Esophagus (tissue), 2 donors: ENCODE measurements around the gene XPNPEP2. TPM values are rescaled to one million over a fixed set of nuclear protein-coding genes. Genes with fewer than 3 reads are reported as not detected.

Experiments
- H3K27ac ChIP-seq, 2 donors: one replicate each; pipeline ENCODE4 v1.5.1; 2013; ENCODE audit warnings: low read depth in 2 of 2, mild to moderate bottlenecking in 2 of 2, inconsistent platforms in 1 of 2, low read length in 1 of 2, moderate library complexity in 1 of 2
- H3K27me3 ChIP-seq, 2 donors: one replicate each; pipeline ENCODE4 v1.6.1; 2013; ENCODE audit warnings: low read length in 2 of 2, control low read depth in 1 of 2, mild to moderate bottlenecking in 1 of 2; ENCODE audit not compliant: insufficient read depth in 2 of 2, control insufficient read depth in 1 of 2
- H3K36me3 ChIP-seq, 2 donors: one replicate each; pipeline ENCODE4 v1.6.1; 2013; ENCODE audit warnings: low read length in 1 of 2; ENCODE audit not compliant: control insufficient read depth in 2 of 2, insufficient read depth in 2 of 2
- H3K4me1 ChIP-seq, 2 donors: one replicate each; pipeline ENCODE4 v1.6.1; 2013; ENCODE audit warnings: low read length in 1 of 2; ENCODE audit not compliant: control insufficient read depth in 2 of 2, insufficient read depth in 2 of 2
- H3K4me3 ChIP-seq, 2 donors: one replicate each; pipeline ENCODE4 v1.5.1; 2013; ENCODE audit warnings: low read length in 2 of 2, mild to moderate bottlenecking in 2 of 2, low read depth in 1 of 2, moderate library complexity in 1 of 2
- H3K9me3 ChIP-seq, 2 donors: one replicate each; pipeline ENCODE4 v1.6.1; 2013; ENCODE audit warnings: mild to moderate bottlenecking in 2 of 2, low read depth in 1 of 2, low read length in 1 of 2, moderate library complexity in 1 of 2; ENCODE audit not compliant: control insufficient read depth in 2 of 2, insufficient read depth in 1 of 2
- WGBS, 2 donors: extraction: QIAGEN DNeasy Blood & Tissue Kit; methylation state at CpG; one replicate each; pipeline ENCODE4 v1.1.7; 2013; 5-methylcytosine and 5-hydroxymethylcytosine counted together
- polyA plus RNA-seq, 2 donors: library from polyadenylated mRNA; stranded (reverse); fragments of 200-250 nt; gene quantifications; one replicate each; pipeline ENCODE4 v1.2.3, GENCODE V29; 2013
- donor health status: healthy with polysubstance abuse.
- donor health status: Bipolar disorder and iron deficiency.

The XPNPEP2 gene
- polyA plus RNA-seq, 2 donors, result 0.14 to 0.35 TPM

- 81 to 86% methylated on average over 5 of the region's 5 CpGs for WGBS, 2 donors
- Histone ChIP-seq H3K36me3 (no peaks in the 10 kb centered on the region), H3K9me3 (no peaks in the 10 kb centered on the region), H3K27me3 (peaks cover 0 to 6% of the 10 kb centered on the region in 2 donors), H3K27ac (no peak overlapping the region), H3K4me1 (peaks cover 0 to 2% of the 10 kb centered on the region in 2 donors), H3K4me3 (no peak overlapping the region)
Observed at GRCh38 chrX:129718676-129719075, 20.1 kb upstream of the XPNPEP2 start.

DNA sequence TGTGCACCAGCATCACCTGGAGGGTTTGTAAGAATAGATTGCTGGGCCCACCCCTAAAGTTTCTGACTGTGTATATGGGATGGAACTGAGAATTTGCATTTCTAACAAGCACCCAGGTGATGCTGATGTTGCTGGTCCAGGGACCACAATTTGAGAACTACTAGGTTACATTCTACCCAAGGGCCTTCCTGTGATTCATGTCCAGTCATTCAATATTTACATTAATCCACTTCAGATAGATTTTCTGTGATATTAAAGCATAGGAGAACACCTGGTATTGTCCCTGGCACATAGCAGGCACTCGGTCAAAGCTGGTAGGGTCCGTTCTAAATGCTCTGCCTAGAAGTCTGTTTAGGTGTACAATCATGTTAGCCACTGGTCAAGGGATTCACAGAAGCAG is 19.5 kb upstream of the XPNPEP2 start:
- no peaks in the 10 kb centered on the region for H3K36me3 ChIP-seq
- WGBS, 2 donors, result 79 to 91% methylated on average over 2 of the region's 2 CpGs
- H3K4me3 ChIP-seq, result no peak overlapping the region
- H3K9me3 ChIP-seq, result no peaks in the 10 kb centered on the region
- peaks cover 0 to 2% of the 10 kb centered on the region in 2 donors for H3K4me1 ChIP-seq
- H3K27ac ChIP-seq, result no peak overlapping the region
- H3K27me3 ChIP-seq, result peaks cover 0 to 6% of the 10 kb centered on the region in 2 donors

- Histone ChIP-seq H3K4me3 (no peak overlapping the region), H3K27ac (no peak overlapping the region), H3K9me3 (no peaks in the 10 kb centered on the region), H3K27me3 (peaks cover 0 to 6% of the 10 kb centered on the region in 2 donors), H3K4me1 (peaks cover 0 to 2% of the 10 kb centered on the region in 2 donors), H3K36me3 (no peaks in the 10 kb centered on the region)
- 63 to 72% methylated on average over 11 of the region's 11 CpGs for WGBS, 2 donors
Observed at GRCh38 chrX:129719931-129720530, 18.7 kb upstream of the XPNPEP2 start.

- H3K27ac ChIP-seq, result no peak overlapping the region
- no peaks in the 10 kb centered on the region for H3K9me3 ChIP-seq
- no peak overlapping the region for H3K4me3 ChIP-seq
- H3K27me3 ChIP-seq, result peaks cover 0 to 6% of the 10 kb centered on the region in 2 donors
- H3K36me3 ChIP-seq, result no peaks in the 10 kb centered on the region
- H3K4me1 ChIP-seq, result peaks cover 0 to 2% of the 10 kb centered on the region in 2 donors
- WGBS, 2 donors, result 96% methylated on average over 6 of the region's 6 CpGs
Observed at GRCh38 chrX:129720741-129721140, 18.0 kb upstream of the XPNPEP2 start.

DNA sequence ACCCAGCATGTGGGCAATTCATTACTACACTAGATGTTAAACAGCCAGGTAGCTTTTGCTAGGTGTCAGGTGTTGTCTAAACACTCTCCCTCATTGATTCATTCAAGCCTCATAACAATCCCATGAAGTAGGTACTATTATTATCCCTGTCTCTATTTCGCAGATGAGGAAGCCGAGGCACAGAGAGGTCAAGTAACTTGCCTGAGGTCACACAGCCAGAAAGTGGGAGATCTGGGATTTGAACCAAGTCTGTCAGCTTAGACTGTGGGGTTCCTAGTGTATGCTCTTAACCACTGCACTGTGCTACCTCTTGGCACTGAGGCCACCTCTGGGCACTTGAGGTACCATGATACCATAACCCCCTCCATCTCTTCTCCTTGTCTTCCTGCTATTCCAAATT is 17.4 kb upstream of the XPNPEP2 start:
- Histone ChIP-seq H3K9me3 (no peaks in the 10 kb centered on the region), H3K27me3 (peaks cover 0 to 2% of the 10 kb centered on the region in 2 donors), H3K36me3 (no peaks in the 10 kb centered on the region), H3K4me1 (peaks cover 0 to 2% of the 10 kb centered on the region in 2 donors), H3K27ac (no peak overlapping the region), H3K4me3 (no peak overlapping the region)
- 83 to 89% methylated on average over 2 of the region's 2 CpGs for WGBS, 2 donors

DNA sequence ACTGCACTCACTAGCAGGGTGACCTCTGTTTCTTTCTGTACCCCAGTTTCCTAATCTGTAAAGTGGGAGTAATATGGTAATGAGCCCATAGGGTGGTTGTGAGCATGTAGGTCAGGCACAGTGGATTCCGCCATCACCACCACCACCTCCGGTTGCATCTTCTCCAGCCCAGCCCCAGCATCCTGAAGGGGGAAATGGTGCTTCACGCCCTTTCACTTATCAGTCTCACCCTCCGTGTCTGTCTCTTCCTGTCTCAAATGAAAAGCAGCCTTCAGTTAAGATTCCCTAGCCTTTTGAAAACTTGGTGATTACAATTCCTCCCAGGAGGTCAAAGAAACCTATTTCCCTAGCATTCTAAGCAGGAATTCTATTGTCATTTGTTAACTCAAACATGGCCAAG is 16.9 kb upstream of the XPNPEP2 start:
- Histone ChIP-seq H3K27ac (no peak overlapping the region), H3K36me3 (no peaks in the 10 kb centered on the region), H3K9me3 (no peaks in the 10 kb centered on the region), H3K4me1 (peaks cover 0 to 2% of the 10 kb centered on the region in 2 donors), H3K4me3 (no peak overlapping the region), H3K27me3 (peaks cover 0 to 2% of the 10 kb centered on the region in 2 donors)
- 56 to 57% methylated on average over 4 of the region's 4 CpGs for WGBS, 2 donors

DNA sequence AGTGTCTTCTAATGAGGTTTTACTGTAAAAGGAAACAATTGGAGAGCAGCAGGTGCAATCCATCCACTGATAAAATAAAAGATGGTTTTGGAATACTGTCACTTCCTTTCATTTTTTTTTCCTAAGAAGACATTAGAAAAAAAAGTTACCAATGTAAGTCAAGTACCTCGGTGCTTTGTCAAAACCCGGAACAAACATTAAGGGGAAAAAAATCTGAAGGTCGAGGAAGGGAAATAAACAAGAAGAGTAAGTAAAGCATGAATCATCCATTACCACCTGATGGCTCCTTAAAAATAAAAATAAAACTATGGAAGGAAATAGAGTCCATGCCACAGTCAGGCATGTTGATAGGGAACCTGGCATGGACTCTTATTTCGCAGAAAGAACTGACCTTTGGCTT is 15.3 kb upstream of the XPNPEP2 start:
- Histone ChIP-seq H3K4me3 (no peak overlapping the region), H3K9me3 (no peaks in the 10 kb centered on the region), H3K27ac (no peak overlapping the region), H3K4me1 (no peaks in the 10 kb centered on the region), H3K36me3 (no peaks in the 10 kb centered on the region), H3K27me3 (peaks cover 0 to 2% of the 10 kb centered on the region in 2 donors)
- WGBS, 2 donors, result 69 to 75% methylated on average over 4 of the region's 4 CpGs

DNA sequence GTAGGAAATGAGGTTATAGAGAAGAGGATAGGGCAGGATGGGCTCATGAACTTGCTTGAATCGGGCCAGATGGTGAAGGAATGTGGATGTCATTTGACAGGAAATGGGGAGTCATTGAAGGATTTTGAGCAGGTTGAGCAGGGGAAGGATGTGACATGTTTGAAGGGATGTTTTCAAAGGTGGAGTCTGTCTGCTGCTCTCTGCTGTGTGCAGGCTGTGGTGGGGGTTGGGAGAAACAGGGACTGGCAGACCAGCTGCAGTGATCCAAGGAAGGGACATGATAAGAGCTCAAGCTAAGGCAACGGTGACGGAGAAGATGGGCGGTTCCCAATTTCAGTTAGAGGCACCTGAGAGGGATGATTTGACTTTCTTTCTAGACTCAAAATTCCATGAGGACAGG is 14.0 kb upstream of the XPNPEP2 start:
- Histone ChIP-seq H3K4me3 (no peak overlapping the region), H3K36me3 (no peaks in the 10 kb centered on the region), H3K27me3 (peaks cover 0 to 2% of the 10 kb centered on the region in 2 donors), H3K4me1 (no peaks in the 10 kb centered on the region), H3K27ac (no peak overlapping the region), H3K9me3 (no peaks in the 10 kb centered on the region)
- WGBS, 2 donors, result 74 to 87% methylated on average over 4 of the region's 4 CpGs

DNA sequence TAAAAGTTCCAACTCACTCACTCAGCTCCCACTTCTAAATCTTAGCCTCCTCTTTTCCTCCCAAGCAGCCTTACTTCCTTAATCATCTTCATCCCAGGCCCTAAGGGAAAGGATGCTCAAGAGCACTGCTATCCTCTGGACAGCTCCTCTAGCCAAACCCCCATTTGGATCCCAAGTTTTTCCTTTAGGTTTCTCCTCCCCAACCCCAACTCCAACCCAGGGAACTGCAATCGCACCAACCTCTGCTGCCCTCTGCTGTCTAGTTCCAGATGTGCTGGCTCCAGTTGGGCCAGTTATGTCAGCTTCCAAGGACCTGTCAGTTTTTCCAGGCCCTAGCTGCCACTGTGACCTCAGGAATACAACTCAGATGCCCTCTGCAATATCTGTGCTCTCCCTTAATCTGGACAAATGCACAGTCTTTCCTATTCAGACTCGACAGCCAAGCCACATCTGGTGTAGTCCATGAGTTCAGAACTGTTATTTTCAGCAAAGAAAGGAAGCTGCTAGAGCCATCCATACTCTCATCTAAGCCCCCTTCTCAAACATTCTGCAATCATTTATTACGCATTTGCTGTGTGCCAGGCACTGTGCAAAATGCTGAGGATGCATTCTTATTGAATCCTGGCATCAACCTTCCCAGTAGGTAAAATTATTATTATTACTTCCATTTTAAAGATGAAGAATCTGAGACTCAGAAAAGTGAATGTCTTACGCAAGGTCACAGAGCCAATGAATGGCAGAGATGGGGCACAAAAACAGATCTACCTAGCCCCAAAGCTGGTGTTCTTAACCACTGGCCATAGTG is 12.3 kb upstream of the XPNPEP2 start:
- no peaks in the 10 kb centered on the region for H3K27me3 ChIP-seq
- H3K4me1 ChIP-seq, result no peaks in the 10 kb centered on the region
- H3K9me3 ChIP-seq, result no peaks in the 10 kb centered on the region
- H3K4me3 ChIP-seq, result no peak overlapping the region
- no peaks in the 10 kb centered on the region for H3K36me3 ChIP-seq
- 38 to 49% methylated on average over 4 of the region's 4 CpGs for WGBS, 2 donors
- H3K27ac ChIP-seq, result no peak overlapping the region

- H3K27me3 ChIP-seq, result no peaks in the 10 kb centered on the region
- 89 to 95% methylated on average over 4 of the region's 4 CpGs for WGBS, 2 donors
- no peak overlapping the region for H3K27ac ChIP-seq
- no peak overlapping the region for H3K4me3 ChIP-seq
- no peaks in the 10 kb centered on the region for H3K9me3 ChIP-seq
- no peaks in the 10 kb centered on the region for H3K36me3 ChIP-seq
- no peaks in the 10 kb centered on the region for H3K4me1 ChIP-seq
Observed at GRCh38 chrX:129728061-129728460, 10.7 kb upstream of the XPNPEP2 start.
